GM20000 (cell line): ENCODE measurements around the gene ZNF444.
A peak's percentile ranks its signal among the peaks of the same experiment; 100 is the strongest.

Source experiments
- DNase-seq: peaks from one replicate; pipeline ENCODE4 v3.0.0; 2012; ENCODE audit warnings: low spot score
- CTCF ChIP-seq: IDR thresholded peaks from 2 replicates; pipeline ENCODE4 v1.5.1; 2012; ENCODE audit warnings: mild to moderate bottlenecking, control low read depth; ENCODE audit errors: extremely low read depth, missing control alignments

Gene ZNF444

GRCh38 chr19:56109226-56109625 is 31.9 kb upstream of the ZNF444 start:
- DNase-seq: peak; percentile 65
- TF ChIP-seq CTCF: no peak

- TF ChIP-seq CTCF: no peak
- peak; percentile 18 for DNase-seq
Observed at GRCh38 chr19:56110515-56111448, 30.3 kb upstream of the ZNF444 start.

- no peak for TF ChIP-seq CTCF
- DNase-seq: peak; percentile 73
Observed at GRCh38 chr19:56111601-56112312, 29.3 kb upstream of the ZNF444 start.

- TF ChIP-seq CTCF: no peak
- peak; percentile 42 for DNase-seq
Observed at GRCh38 chr19:56112313-56112709, 28.8 kb upstream of the ZNF444 start.

- TF ChIP-seq CTCF: no peak
- no peak for DNase-seq
Observed at GRCh38 chr19:56113074-56113632, 27.9 kb upstream of the ZNF444 start.

GRCh38 chr19:56114051-56114777 is 26.9 kb upstream of the ZNF444 start:
- DNase-seq: no peak
- TF ChIP-seq CTCF: no peak
